ENCODE results near the gene SPSB1. TPM values are rescaled to one million over a fixed set of nuclear protein-coding genes. Genes with fewer than 3 reads are reported as not detected.

SPSB1 gene
- total and polyA plus RNA-seq, 8 donors: 2.3 to 28.7 (median 14.9) TPM

DNA sequence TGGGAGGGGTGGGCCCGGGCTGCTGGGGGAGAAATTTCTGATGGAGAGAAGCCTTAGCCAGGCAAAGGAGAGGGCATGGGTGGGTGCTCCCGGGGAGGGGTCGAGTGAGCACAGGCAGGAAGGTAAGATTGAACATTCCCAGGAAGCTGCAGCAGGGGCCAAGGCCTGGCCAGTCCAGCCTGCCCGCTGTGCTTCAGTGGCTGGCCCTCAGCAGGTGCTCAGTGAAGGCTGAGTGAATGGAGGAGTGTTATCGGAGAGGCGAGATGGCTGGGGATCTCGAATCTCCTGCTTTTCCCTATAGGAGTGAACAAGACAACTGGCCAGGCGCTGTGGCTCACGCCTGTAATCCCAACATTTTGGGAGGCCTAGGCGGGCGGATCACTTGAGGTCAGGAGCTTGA lies 20.9 kb downstream of the SPSB1 start:
- Histone ChIP-seq H3K9me3 (no peaks in the 10 kb centered on the region), H3K4me1 (peaks cover 17 to 77% (median 53%) of the 10 kb centered on the region in 4 donors), H3K4me3 (no peak overlapping the region), H3K27me3 (no peaks in the 10 kb centered on the region), H3K27ac (peak overlapping the region in 3 of 5 donors; percentile 44 to 80 (median 62)), H3K36me3 (peaks cover 0 to 4% (median 0%) of the 10 kb centered on the region in 4 donors)
- no peak for TF ChIP-seq CTCF (IDR thresholded peaks at IDR 0.05)
- TF ChIP-seq POLR2AphosphoS5 (IDR thresholded peaks at IDR 0.05): no peak
- TF ChIP-seq EP300 (IDR thresholded peaks at IDR 0.05): no peak
- TF ChIP-seq POLR2A (IDR thresholded peaks at IDR 0.05): no peak
- 85 to 94% (median 91%) methylated on average over 11 of the region's 11 CpGs for WGBS, 5 donors
- intact Hi-C loops (cut with DNase I; ENCODE audit: low total_unique reads): no loop called here
- no peak for DNase-seq

DNA sequence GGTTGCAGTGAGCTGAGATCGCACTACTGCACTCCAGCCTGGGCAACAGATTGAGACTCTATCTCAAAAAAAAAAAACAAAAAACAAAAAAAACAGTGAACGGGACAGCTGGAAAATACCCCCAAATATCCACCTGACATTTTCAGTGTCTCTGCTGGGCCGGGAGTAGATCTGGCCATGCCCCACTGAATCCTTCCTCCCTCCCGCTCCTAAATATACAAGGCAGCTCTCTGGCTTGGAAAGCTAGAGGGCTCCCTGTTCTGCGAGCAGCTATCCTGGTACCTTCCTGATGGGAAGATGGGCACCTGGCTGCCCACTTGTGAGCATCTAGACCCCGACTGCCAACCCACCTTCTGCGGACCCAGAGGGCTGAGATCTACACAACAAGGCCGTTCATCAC lies 21.4 kb downstream of the SPSB1 start:
- intact Hi-C loops (cut with DNase I; ENCODE audit: low total_unique reads): no loop called here
- H3K4me1 ChIP-seq: peaks cover 21 to 80% (median 55%) of the 10 kb centered on the region in 4 donors

GRCh38 chr1:9314711-9315379 lies 22.2 kb downstream of the SPSB1 start:
- Histone ChIP-seq H3K36me3 (peaks cover 0 to 11% (median 0%) of the 10 kb centered on the region in 4 donors), H3K4me3 (peak overlapping the region in 1 of 4 donors; percentile 2), H3K27me3 (no peaks in the 10 kb centered on the region), H3K9me3 (no peaks in the 10 kb centered on the region), H3K4me1 (peaks cover 28 to 87% (median 59%) of the 10 kb centered on the region in 4 donors), H3K27ac (peak overlapping the region in 3 of 5 donors; percentile 44 to 80 (median 62))
- DNase-seq: no peak
- intact Hi-C loops (cut with DNase I; ENCODE audit: low total_unique reads): no loop called here
- no peak for TF ChIP-seq POLR2A (IDR thresholded peaks at IDR 0.05)
- no peak for TF ChIP-seq POLR2AphosphoS5 (IDR thresholded peaks at IDR 0.05)
- no peak for TF ChIP-seq CTCF (IDR thresholded peaks at IDR 0.05)
- no peak for TF ChIP-seq EP300 (IDR thresholded peaks at IDR 0.05)
- 80 to 85% (median 83%) methylated on average over 11 of the region's 11 CpGs for WGBS, 5 donors

More for the DNA sequence above, 21.4 kb downstream of the SPSB1 start:
- no peaks in the 10 kb centered on the region for H3K27me3 ChIP-seq
- no peak overlapping the region for H3K4me3 ChIP-seq
- DNase-seq: no peak
- TF ChIP-seq EP300 (IDR thresholded peaks at IDR 0.05): no peak
- TF ChIP-seq POLR2AphosphoS5 (IDR thresholded peaks at IDR 0.05): no peak
- no peak for TF ChIP-seq POLR2A (IDR thresholded peaks at IDR 0.05)
- H3K9me3 ChIP-seq: no peaks in the 10 kb centered on the region
- WGBS, 5 donors: 71 to 79% (median 76%) methylated on average over 6 to 8 of the region's 8 CpGs
- peaks cover 0 to 9% (median 0%) of the 10 kb centered on the region in 4 donors for H3K36me3 ChIP-seq
- peak overlapping the region in 3 of 5 donors; percentile 44 to 80 (median 62) for H3K27ac ChIP-seq

DNA sequence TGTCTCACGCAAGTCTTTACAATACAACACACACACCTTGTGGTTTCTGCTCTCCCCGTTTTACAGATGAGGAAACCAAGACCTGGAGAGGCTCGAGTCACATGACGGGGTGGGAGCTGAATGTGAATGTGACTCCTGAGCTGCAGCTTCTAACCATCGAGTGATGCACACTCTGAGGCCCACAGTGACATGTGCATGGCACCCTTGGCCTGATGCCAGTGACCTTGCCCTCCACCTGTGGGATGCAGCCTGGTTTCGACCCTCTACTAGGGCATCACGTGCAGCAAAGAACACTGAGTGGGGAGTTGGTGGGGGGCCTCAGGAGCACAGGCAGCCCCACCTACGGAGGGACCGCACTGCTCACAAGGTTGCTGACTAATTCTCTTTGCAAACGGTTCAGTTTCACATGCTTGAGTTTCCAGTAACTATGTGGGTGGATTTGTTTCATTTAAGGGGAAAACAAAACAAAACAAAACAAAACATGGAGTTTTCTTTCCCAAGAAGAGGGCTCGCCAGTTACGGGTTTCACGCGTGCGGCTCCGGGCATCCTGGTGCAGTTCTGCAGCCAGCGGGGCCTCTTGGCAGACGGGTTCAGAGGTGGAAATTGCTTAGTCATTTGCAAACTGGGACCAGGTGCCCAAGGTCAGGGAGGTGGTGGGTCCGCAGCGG lies 22.9 kb downstream of the SPSB1 start:
- H3K27ac ChIP-seq: peak overlapping the region in 4 of 5 donors; percentile 19 to 80 (median 44)

More for the DNA sequence above, 22.9 kb downstream of the SPSB1 start:
- TF ChIP-seq POLR2AphosphoS5 (IDR thresholded peaks at IDR 0.05) (peak in 1 of 3 donors; percentile 35), CTCF (IDR thresholded peaks at IDR 0.05) (no peak), POLR2A (IDR thresholded peaks at IDR 0.05) (no peak), EP300 (IDR thresholded peaks at IDR 0.05) (no peak)
- no peak for DNase-seq
- H3K4me3 ChIP-seq: peak overlapping the region in 2 of 4 donors; percentile 2 to 24
- intact Hi-C loops (cut with DNase I; ENCODE audit: low total_unique reads): no loop called here
- no peaks in the 10 kb centered on the region for H3K9me3 ChIP-seq
- peaks cover 32 to 94% (median 64%) of the 10 kb centered on the region in 4 donors for H3K4me1 ChIP-seq
- peaks cover 0 to 11% (median 0%) of the 10 kb centered on the region in 4 donors for H3K36me3 ChIP-seq
- H3K27me3 ChIP-seq: no peaks in the 10 kb centered on the region
- WGBS, 5 donors: 57 to 67% (median 60%) methylated on average over 19 to 20 of the region's 20 CpGs

Measured in stomach (tissue), 9 donors.